Urothelium cell line (cell line): ENCODE data around the gene GNG5.
"Not testable (repeated sequence)": the region's sequence is repeated elsewhere in the genome, so short reads cannot be mapped to it uniquely, and the experiment has no call there.

ENCODE experiments used
- DNase-seq: peaks from one replicate; pipeline ENCODE4 v3.0.0; 2011; ENCODE audit warnings: low spot score, mixed read lengths
- FAIRE-seq: peaks from 2 replicates; lab custom pipeline; 2011; peaks lifted over from hg19 to GRCh38; lab: Jason Lieb, UNC

The GNG5 gene

DNA sequence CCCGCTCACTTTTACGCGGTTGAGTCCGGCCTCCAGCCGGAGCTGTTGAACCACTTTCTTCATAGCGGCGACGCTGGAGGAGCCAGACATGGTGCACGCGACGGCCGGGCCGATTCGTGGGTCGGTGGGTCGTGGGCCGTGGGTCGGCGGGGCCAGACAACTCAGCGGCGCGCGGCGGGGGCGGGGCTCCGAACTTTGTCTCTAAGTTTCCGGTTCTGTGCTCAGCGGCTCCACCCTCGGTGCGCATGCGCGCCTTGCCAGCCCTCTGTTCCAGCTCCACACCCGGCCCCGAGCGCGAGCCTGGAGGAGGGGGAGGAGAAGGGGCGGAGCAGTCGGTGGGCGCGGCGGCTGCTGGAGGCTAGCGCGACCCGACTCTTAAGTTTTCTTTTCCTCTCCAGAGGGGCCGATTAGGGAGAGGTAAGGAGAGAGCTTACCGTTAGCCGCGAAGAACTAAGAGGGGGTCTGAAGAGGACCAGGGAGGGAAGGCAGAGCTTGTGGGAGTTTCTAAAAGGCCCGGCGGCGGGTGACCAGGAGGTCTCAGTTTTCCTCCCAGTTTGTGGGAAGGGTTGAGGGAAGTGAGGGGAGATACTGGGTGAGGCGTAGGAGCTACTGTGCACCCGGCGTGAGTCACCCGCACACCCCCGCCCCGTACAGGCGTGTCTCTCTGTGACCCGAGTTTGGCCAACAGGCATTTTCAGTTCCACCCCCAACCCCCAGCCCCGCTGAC lies at the start of gene GNG5, which contains the start of gene SPATA1:
Gene GNG5, minus strand, starts transcription at position 580 of the 727 bp plus-strand sequence. Its CDS starts 490 bp downstream, at position 90.
Gene SPATA1, plus strand, starts transcription at position 385 of the 727 bp plus-strand sequence. CDS start 9,974 bp downstream, outside the sequence.
- FAIRE-seq (peak; percentile 20), DNase-seq (peak; percentile 98)

DNA sequence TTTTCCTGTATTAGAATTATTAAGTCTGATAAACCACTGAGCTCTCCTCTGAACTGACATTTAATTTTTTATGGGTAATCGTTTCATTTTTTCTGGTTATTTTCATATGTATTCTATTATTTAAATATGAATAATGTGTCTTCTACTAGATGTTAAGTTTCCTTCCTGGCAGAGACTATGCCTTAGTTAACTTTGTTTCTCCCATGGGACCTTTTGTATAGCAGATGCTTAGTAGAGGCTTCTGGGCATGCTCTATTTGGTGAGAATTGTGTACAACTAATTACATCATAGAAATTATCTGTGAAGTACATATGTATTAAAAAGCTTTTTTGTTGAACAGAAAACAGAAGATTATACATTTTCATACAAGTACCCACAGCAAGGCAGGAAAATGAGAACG lies 44.4 kb upstream of the GNG5 start:
- FAIRE-seq = no peak

DNA sequence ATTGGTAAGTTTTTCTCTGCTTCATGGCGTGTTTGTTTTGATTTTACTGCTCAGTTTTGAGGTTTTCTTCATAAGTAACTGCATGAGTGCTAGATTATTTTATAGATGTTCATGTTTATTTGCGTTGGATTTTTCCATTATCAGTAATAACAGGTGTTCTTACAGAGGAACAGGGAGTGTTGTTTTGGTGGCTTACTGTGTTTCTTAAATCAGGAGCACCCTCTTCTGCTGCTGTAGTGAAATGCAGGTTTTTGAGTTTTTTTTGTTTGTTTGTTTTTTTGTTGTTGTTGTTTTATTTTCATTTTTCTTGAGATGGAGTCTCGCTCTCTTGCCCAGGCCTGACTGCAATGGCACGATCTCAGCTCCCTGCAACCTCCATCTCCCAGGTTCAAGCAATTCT lies 35.3 kb upstream of the GNG5 start:
- DNase-seq (no peak), FAIRE-seq (no peak)

More for the DNA sequence above, 44.4 kb upstream of the GNG5 start:
- no peak for DNase-seq

- no peak for FAIRE-seq
- DNase-seq = no peak
Measured at GRCh38 chr1:84540759-84541158, 34.4 kb upstream of the GNG5 start.

GRCh38 chr1:84539972-84540371 lies 33.6 kb upstream of the GNG5 start:
- DNase-seq (no peak), FAIRE-seq (no peak)

DNA sequence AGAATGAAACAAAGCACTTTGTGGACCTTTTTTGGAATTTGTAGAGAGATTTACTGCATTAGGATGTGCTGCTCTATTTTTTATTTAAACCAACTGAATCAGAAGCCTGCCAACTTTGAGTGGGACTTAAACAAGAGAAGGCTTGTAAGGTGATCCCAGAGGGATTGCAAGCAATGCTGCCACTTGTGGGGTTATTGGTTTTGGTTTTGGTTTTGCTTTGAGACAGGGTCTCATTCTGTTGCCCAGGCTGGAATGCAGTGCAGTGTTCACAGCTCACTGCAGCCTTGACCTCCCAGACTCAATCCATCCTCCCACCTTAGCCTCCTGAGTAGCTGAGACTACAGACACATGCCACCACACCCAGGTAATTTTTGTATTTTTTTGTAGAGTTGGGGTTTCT lies 32.2 kb upstream of the GNG5 start:
- DNase-seq (no peak), FAIRE-seq (no peak)

- DNase-seq = no peak
- no peak for FAIRE-seq
Measured at GRCh38 chr1:84525779-84526178, 19.4 kb upstream of the GNG5 start.

DNA sequence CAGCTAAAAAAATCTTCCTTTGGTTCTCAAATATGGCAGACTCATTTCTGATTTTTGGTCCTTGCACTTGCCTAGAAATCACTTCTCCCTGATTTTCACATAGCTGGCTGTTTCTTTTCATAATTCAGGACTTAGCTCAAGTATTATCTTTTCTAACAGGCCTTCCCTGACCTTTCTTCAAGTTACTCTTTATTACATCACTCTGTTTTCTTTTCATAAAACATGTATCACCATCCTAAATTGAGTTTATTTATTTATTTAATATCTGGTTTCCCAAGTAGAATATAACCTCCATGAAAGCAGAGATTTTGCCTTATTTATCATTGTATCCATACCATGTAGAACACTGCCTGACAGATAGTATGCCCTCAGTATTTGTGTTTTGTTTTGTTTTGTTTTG lies 18.2 kb upstream of the GNG5 start:
- DNase-seq (no peak), FAIRE-seq (no peak)

GRCh38 chr1:84510668-84511067 lies 4.3 kb upstream of the GNG5 start:
- FAIRE-seq = no peak
- no peak for DNase-seq

GRCh38 chr1:84510165-84510564 lies 3.8 kb upstream of the GNG5 start:
- FAIRE-seq (no peak), DNase-seq (no peak)

- FAIRE-seq = no peak
- no peak for DNase-seq
Measured at GRCh38 chr1:84509029-84509428, 2.6 kb upstream of the GNG5 start.

GRCh38 chr1:84508510-84508909 lies 2.1 kb upstream of the GNG5 start:
- DNase-seq (no peak), FAIRE-seq (no peak)

- DNase-seq, FAIRE-seq: not testable (repeated sequence)
Measured at GRCh38 chr1:84507887-84508286, 1.5 kb upstream of the GNG5 start.

DNA sequence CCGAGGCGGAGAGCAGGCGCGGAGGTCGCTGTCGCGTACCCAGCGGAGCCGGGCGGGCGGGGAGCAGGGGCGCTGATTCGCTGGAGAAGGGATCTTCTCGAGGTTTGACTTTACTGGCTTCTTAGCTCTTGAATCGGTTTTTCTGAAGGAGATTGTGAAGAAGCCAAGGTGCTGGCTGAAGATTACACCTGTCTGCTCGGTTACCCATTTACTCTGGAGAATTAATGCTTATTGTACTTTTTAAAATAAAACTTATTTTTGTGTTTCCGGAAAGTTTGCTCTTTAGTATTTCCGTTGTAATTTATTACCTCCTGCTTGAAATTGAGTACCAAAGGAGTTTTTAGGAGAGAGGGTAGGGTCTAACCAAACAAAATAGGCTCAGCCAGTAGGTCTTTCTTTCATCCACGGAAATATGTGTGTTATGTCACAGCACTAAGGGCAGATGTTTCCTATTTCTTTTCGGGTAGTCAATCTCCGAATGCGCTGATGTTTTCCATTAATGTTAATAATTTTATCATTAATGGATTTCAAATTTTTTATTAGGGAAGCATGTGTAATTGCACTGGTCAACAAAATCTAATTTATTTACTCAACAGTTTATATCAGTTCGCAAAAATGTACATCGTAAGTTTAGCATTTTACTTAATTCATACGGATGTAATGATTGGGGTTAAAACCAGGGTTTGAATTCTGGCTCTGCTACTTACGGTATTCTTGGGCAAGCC lies 510 bp upstream of the GNG5 start:
- FAIRE-seq (no peak), DNase-seq (no peak)

- DNase-seq (peak; percentile 78), FAIRE-seq (no peak)
Measured at GRCh38 chr1:84505493-84506001, 834 bp downstream of the GNG5 start.

DNA sequence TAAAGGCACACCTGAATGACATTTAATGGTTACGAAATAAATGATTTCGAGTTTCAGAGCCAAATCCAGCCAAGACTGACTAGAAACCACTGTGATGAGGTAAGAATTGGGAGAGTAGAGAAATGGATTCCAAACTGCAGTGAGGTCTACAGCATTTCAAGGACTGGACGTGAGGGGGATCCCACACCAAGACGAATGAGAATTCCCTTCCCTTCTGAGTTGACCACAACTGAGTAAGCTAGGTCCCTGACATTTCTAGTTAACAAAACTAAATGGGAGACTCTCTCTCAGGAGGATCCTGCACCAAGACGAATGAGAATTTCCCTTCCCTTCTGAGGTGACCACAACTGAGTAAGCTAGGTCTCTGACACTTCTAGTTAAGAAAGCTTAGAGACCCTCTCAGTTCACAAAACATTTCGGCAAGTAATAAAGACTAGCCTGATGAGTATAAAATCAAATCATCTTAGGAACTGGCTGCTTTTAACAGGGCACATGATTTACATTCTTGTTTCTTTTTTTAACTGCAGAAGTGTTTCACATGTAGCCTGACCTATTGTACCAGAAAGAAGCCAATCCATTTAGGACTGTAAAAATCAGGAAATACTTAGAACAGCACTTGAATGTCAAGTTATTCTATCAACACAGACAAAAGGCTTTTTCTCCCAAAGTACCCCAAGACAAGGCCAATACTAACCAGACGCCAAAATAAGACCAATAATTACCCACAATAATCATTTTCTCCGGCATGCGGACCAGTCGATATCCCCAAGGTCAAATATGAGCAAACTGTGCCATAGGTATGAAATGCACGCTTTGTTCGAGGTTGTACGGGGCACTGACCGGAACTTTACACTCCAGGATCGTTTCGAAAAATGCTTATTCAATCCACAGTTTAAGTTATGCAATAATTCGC lies 1.5 kb downstream of the GNG5 start:
- DNase-seq (no peak), FAIRE-seq (no peak)

GRCh38 chr1:84502927-84503326 lies 3.5 kb downstream of the GNG5 start:
- no peak for DNase-seq
- FAIRE-seq = no peak

DNA sequence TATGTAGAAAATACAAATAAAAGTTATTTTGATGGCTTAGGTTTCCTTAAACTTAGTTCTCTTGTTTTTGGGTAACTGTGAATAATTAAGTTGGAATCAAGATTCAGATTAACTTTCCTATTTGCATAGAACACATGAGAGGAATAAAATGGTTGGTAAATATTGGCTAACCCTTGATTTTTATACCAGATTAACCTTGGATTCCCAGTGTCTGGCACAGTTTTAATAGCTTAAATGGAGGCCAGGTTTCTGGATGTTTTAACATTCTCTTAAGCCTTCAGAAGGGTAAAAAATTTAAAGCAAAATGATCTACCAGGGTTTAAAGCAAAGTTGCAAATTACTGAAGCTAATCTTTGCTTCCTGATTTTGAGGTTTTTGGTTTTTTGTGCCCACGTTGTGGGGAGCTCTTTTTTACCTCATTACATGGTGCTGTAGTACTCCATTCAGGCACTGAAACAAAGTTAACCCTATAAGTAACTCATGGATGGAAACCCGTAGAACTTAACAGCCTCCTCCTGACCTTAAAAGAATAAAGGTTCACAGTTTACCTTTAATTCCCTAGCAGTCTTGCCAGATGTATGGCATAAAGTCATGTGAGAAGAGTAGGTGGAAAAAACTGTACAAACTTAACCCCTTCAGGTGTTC lies 8.6 kb downstream of the GNG5 start:
- no peak for DNase-seq
- no peak for FAIRE-seq

- FAIRE-seq = no peak
- no peak for DNase-seq
Measured at GRCh38 chr1:84496498-84496897, 9.9 kb downstream of the GNG5 start.

DNA sequence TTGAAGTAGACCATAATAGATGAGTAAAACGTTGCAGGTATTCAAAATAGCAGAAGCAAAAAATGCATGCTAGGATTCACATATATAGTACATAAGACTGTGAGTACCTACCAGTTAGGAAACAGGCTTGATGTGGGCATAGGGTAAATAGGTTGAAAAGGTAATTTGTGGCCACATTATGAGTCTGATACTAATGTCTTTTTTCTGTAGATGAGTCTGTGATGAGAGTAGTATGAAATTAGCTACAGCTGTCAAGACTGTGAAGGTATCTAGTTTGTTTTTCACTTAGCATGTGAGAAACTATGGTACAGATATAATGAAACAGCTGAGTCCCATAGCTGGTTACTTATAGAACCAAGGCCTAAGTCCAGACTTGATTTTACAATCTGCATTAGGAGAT lies 12.6 kb downstream of the GNG5 start:
- FAIRE-seq = no peak
- DNase-seq = no peak
